Measurements from ENCODE around the gene ASB9.
"Not testable (repeated sequence)": the region's sequence is repeated elsewhere in the genome, so short reads cannot be mapped to it uniquely, and the experiment has no call there.

Gene ASB9

DNA sequence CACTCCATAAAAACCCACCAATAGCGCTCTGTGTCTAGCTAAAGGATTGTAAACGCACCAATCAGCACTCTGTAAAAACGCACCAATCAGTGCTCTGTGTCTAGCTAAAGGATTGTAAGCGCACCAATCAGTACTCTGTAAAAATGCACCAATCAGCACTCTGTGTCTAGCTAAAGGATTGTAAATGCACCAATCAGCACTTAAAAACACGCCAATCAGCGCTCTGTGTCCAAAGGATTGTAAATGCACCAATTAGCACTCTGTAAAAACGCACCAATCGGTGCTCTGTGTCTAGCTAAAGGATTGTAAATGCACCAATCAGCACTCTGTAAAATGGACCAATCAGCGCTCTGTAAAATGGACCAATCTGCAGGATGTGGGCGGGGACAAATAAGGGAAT, 3.4 kb upstream of the ASB9 start:
- not testable (repeated sequence) for H3K4me3 Mint-ChIP-seq; H3K36me3 Mint-ChIP-seq (ENCODE audit: low read depth); H3K9me3 Mint-ChIP-seq; H3K27me3 Mint-ChIP-seq; H3K4me1 Mint-ChIP-seq (ENCODE audit: low read depth); H3K27ac Mint-ChIP-seq

- no peak overlapping the region for H3K4me3 Mint-ChIP-seq
- no peaks in the 10 kb centered on the region for H3K36me3 Mint-ChIP-seq (ENCODE audit: low read depth)
- H3K4me1 Mint-ChIP-seq (ENCODE audit: low read depth) = peaks cover 8% of the 10 kb centered on the region
- H3K9me3 Mint-ChIP-seq = no peaks in the 10 kb centered on the region
- H3K27ac Mint-ChIP-seq = no peak overlapping the region
- H3K27me3 Mint-ChIP-seq = no peaks in the 10 kb centered on the region
Observed at GRCh38 chrX:15271757-15272156, 1.9 kb upstream of the ASB9 start.

GRCh38 chrX:15269120-15269519, 763 bp downstream of the ASB9 start:
- no peak overlapping the region for H3K27ac Mint-ChIP-seq
- H3K27me3 Mint-ChIP-seq = no peaks in the 10 kb centered on the region
- H3K4me3 Mint-ChIP-seq = no peak overlapping the region
- no peaks in the 10 kb centered on the region for H3K9me3 Mint-ChIP-seq
- H3K36me3 Mint-ChIP-seq (ENCODE audit: low read depth) = no peaks in the 10 kb centered on the region
- H3K4me1 Mint-ChIP-seq (ENCODE audit: low read depth) = peaks cover 8% of the 10 kb centered on the region

DNA sequence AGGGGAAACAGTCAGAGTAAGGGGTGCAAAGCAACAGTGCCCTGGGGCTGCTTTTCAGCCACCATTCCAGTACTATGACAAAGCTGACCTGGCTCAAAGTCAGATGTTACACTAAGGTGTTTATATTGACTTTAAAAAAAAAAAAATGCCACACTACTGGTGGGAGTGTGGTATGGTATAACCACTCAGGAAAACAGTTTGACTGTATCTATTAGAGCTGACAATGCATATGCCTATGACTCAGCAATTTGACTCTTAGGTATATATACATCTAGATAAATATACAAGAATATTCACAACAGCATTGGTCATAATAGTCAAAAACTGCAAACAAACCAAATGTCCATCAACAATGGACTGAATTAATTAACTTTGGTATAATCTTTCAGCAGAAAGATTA, 15.0 kb downstream of the ASB9 start:
- H3K9me3 Mint-ChIP-seq = no peaks in the 10 kb centered on the region
- H3K36me3 Mint-ChIP-seq (ENCODE audit: low read depth) = no peaks in the 10 kb centered on the region
- no peaks in the 10 kb centered on the region for H3K4me1 Mint-ChIP-seq (ENCODE audit: low read depth)
- H3K27ac Mint-ChIP-seq = no peak overlapping the region
- H3K4me3 Mint-ChIP-seq = no peak overlapping the region
- H3K27me3 Mint-ChIP-seq = no peaks in the 10 kb centered on the region

- no peak overlapping the region for H3K27ac Mint-ChIP-seq
- H3K27me3 Mint-ChIP-seq = no peaks in the 10 kb centered on the region
- no peaks in the 10 kb centered on the region for H3K9me3 Mint-ChIP-seq
- H3K36me3 Mint-ChIP-seq (ENCODE audit: low read depth) = no peaks in the 10 kb centered on the region
- peaks cover 11% of the 10 kb centered on the region for H3K4me1 Mint-ChIP-seq (ENCODE audit: low read depth)
- H3K4me3 Mint-ChIP-seq = no peak overlapping the region
Observed at GRCh38 chrX:15245896-15246295, 24.0 kb downstream of the ASB9 start.

- no peak overlapping the region for H3K27ac Mint-ChIP-seq
- H3K27me3 Mint-ChIP-seq = no peaks in the 10 kb centered on the region
- no peaks in the 10 kb centered on the region for H3K36me3 Mint-ChIP-seq (ENCODE audit: low read depth)
- H3K4me1 Mint-ChIP-seq (ENCODE audit: low read depth) = peaks cover 11% of the 10 kb centered on the region
- no peak overlapping the region for H3K4me3 Mint-ChIP-seq
- H3K9me3 Mint-ChIP-seq = no peaks in the 10 kb centered on the region
Observed at GRCh38 chrX:15244421-15244820, 25.5 kb downstream of the ASB9 start.

DNA sequence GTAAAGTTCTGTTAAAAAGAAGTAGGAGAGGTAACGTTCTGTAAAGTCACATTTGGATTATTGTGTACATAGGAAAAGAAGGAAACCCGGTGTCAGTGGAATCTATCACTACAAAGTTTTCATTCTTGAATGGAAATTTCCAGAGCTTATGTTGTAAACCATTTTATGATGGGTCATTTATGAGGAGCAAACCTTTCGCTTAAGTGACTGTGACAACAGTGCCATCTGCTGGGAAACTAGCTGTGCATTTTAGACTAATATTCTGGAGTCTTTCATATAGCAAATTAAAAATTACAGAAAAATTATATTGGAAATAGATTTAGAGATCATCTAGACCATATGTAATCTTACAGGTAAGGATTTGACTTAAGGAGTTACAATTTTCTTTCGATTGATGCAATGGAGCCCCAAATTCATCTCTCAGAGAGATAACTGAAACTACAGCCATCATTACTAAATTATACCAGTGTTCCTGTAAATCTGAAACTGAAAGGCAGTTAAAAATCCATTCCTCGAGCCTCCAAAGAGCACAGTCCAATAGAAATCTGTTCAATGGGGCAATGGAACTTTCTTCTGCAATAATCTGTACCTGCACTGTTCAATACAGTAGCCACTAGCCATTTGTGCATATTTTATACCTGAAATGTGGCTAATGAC, 26.9 kb downstream of the ASB9 start:
- Mint-ChIP-seq H3K27ac (no peak overlapping the region), H3K27me3 (no peaks in the 10 kb centered on the region), H3K9me3 (no peaks in the 10 kb centered on the region), H3K4me1 (ENCODE audit: low read depth) (peaks cover 11% of the 10 kb centered on the region), H3K4me3 (no peak overlapping the region), H3K36me3 (ENCODE audit: low read depth) (no peaks in the 10 kb centered on the region)

DNA sequence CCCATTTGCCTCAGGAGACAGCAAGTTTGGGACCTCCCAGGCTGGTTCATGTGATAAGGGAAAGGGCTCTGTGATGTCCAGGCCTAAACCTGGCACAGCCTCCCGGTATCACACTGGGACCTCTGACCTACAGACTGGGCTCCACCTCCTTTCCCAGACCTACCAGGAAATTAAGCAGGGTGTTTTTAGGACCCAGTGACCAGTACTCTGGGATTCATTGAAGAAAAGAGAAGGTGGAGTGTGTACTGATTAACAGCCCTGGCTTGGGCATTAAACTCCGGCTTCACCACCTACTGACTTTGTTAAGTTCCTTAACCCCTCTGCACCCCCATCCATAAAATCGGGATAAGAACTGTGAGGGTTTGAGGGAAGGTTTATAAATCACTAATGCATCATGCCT, 28.6 kb downstream of the ASB9 start:
- Mint-ChIP-seq H3K4me1 (ENCODE audit: low read depth) (peaks cover 5% of the 10 kb centered on the region), H3K9me3 (no peaks in the 10 kb centered on the region), H3K36me3 (ENCODE audit: low read depth) (no peaks in the 10 kb centered on the region), H3K4me3 (no peak overlapping the region), H3K27ac (no peak overlapping the region), H3K27me3 (no peaks in the 10 kb centered on the region)

DNA sequence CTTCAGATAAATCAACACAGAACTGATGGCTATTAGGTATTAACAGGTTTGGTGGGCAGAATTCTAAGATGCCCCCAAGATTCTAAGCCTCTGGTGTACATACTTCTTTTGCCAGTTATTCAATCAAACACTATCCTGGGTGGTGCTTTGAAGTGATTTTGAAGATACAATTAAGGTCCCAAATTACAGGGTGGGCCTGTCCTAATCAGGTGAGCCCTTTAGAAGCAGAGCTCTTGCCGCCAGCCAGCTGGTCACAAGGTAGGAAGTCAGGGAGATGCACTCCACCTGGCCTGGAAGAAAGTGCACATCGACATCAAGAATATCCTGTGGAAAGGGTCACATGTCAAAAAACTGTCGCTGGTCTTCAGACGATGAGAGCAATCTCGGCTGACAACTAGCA, 29.5 kb downstream of the ASB9 start:
- Mint-ChIP-seq H3K36me3 (ENCODE audit: low read depth) (no peaks in the 10 kb centered on the region), H3K27me3 (no peaks in the 10 kb centered on the region), H3K9me3 (no peaks in the 10 kb centered on the region), H3K27ac (no peak overlapping the region), H3K4me3 (no peak overlapping the region), H3K4me1 (ENCODE audit: low read depth) (no peaks in the 10 kb centered on the region)

DNA sequence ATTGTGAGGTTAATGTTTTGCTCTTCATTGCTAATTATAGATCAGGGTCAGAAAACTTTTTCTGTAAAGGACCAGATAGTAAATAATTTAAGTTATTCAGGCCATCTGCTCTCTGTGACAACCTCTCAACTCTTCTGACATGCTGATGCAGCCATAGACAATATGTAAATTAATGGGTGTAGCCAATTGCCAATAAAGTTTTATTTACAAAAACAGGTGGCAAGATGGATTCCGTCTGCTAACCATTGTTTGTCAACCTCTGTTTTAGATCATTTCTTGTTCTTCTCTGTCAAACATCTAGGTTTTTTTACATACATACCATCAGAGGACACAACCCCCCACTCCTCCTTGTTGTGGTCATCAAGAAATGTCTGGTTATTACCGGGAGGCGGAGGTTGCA, 33.7 kb downstream of the ASB9 start:
- Mint-ChIP-seq H3K27me3 (no peaks in the 10 kb centered on the region), H3K9me3 (no peaks in the 10 kb centered on the region), H3K36me3 (ENCODE audit: low read depth) (no peaks in the 10 kb centered on the region), H3K4me1 (ENCODE audit: low read depth) (no peaks in the 10 kb centered on the region), H3K27ac (no peak overlapping the region), H3K4me3 (no peak overlapping the region)

DNA sequence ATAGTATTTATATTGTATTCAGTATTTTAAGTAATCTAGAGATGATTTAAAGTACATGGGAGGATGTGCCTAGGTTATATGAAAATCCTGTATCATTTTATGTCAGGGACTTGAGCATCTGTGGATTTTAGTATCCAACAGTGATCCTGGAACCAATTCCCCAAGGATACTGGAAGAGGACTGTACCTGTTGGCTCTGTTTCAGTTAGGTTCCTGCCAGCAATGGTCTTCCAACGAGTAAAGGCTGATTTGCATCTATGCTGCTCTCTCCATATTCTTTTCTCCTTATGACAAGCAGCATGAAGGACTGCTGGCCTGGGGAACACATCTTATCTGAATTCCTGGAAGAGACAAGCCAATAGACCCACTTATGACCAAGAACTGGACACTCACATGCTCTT, 34.9 kb downstream of the ASB9 start:
- Mint-ChIP-seq H3K4me1 (ENCODE audit: low read depth) (no peaks in the 10 kb centered on the region), H3K36me3 (ENCODE audit: low read depth) (no peaks in the 10 kb centered on the region), H3K9me3 (no peaks in the 10 kb centered on the region), H3K4me3 (no peak overlapping the region), H3K27ac (no peak overlapping the region), H3K27me3 (no peaks in the 10 kb centered on the region)

DNA sequence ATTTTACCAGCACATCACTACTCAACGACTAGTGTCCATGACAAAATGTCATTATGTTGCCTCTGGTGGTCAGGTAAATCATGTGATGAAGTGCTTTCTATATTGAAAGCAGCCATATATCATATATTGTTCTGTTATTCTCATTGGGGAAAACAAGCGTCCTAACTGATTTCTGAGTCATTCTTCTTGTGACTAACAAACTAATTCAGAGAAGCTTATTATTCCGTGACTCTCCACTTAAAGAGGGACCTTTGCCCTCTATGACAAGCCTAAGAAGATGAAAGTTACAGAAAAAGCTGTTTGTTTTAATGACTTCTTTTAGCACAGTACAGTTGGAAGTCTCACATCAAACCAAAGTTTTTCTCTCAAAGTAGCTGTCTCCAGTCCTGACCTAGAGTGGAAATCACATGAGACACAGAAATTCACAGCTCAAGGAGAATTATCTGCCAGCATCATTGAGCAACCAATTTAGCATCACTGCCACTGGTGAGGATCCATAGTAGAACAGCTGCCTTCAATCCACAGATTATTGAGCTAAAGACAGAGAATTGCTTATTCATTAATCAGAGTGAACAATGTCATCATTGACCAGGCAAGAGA, 36.4 kb downstream of the ASB9 start:
- no peak overlapping the region for H3K4me3 Mint-ChIP-seq
- no peak overlapping the region for H3K27ac Mint-ChIP-seq
- H3K36me3 Mint-ChIP-seq (ENCODE audit: low read depth) = no peaks in the 10 kb centered on the region
- no peaks in the 10 kb centered on the region for H3K4me1 Mint-ChIP-seq (ENCODE audit: low read depth)
- no peaks in the 10 kb centered on the region for H3K27me3 Mint-ChIP-seq
- H3K9me3 Mint-ChIP-seq = no peaks in the 10 kb centered on the region

DNA sequence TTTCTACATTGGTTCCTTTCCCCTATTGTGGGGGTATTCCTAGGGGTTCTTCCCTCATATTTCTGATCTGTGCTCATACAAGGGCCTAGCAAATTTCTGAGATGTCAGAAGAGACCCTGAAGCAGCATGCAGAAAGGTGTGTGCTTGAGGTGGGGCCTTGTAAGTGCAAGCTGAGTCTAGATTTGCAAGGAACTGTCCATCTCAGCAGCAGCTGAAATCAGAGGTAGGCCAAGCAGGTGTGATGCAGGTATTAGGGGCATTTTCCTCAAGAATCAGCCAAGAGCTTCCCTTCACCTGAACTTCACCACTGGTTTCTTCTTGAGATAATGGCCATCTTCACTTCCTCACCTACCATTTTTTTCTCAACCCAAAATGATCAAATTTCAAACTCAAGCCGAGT, 45.1 kb downstream of the ASB9 start:
- no peak overlapping the region for H3K27ac Mint-ChIP-seq
- no peaks in the 10 kb centered on the region for H3K9me3 Mint-ChIP-seq
- no peak overlapping the region for H3K4me3 Mint-ChIP-seq
- H3K4me1 Mint-ChIP-seq (ENCODE audit: low read depth) = no peaks in the 10 kb centered on the region
- H3K36me3 Mint-ChIP-seq (ENCODE audit: low read depth) = no peaks in the 10 kb centered on the region
- H3K27me3 Mint-ChIP-seq = no peaks in the 10 kb centered on the region

- Mint-ChIP-seq H3K36me3 (ENCODE audit: low read depth) (no peaks in the 10 kb centered on the region), H3K4me1 (ENCODE audit: low read depth) (no peaks in the 10 kb centered on the region), H3K9me3 (no peaks in the 10 kb centered on the region)
Observed at GRCh38 chrX:15221321-15221720, 48.6 kb downstream of the ASB9 start.

DNA sequence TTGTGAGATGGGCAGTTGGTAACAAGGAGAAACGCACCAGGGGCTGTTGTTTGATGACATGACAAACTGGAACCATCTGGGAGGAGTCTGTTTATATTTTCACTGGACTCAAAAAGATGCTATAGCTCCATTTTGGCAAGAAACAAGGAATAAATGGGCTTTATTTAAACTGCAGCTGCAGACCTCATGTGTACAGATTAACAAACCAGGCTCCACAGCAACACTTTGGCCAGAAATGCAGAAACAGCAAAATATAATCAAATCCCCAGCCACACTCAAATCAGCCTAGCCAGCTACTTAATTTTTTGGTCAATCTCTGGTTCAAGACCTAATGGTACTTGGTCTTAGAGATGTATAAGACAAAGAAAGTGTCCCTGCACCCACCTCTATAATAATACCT, 52.7 kb downstream of the ASB9 start:
- no peaks in the 10 kb centered on the region for H3K4me1 Mint-ChIP-seq (ENCODE audit: low read depth)

More at GRCh38 chrX:15221321-15221720, 48.6 kb downstream of the ASB9 start:
- no peak overlapping the region for H3K4me3 Mint-ChIP-seq
- no peak overlapping the region for H3K27ac Mint-ChIP-seq
- no peaks in the 10 kb centered on the region for H3K27me3 Mint-ChIP-seq

DNA sequence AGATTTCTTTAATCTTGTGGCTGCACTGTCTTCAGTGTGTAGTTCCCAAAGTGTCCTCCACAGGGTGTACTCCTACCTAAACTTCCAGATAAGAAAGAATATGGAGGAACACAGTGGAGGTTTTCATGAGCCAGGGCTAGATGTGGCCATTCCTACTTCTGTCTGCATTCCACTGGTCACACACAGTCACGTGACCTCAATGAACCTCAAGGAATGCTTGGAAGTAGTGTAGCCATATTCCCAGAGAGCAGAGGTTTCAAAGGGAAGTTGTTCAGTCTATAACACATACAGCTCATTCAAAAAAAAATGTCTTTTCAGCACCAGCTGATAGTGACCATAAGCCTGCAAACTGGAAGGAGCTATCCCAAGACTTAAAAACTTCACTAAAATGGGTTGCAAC, 53.6 kb downstream of the ASB9 start:
- H3K9me3 Mint-ChIP-seq = no peaks in the 10 kb centered on the region
- no peak overlapping the region for H3K27ac Mint-ChIP-seq
- H3K27me3 Mint-ChIP-seq = no peaks in the 10 kb centered on the region
- H3K4me1 Mint-ChIP-seq (ENCODE audit: low read depth) = no peaks in the 10 kb centered on the region
- H3K36me3 Mint-ChIP-seq (ENCODE audit: low read depth) = no peaks in the 10 kb centered on the region
- no peak overlapping the region for H3K4me3 Mint-ChIP-seq

More for the DNA sequence above, 52.7 kb downstream of the ASB9 start:
- H3K27ac Mint-ChIP-seq = no peak overlapping the region
- H3K4me3 Mint-ChIP-seq = no peak overlapping the region
- no peaks in the 10 kb centered on the region for H3K9me3 Mint-ChIP-seq
- H3K36me3 Mint-ChIP-seq (ENCODE audit: low read depth) = no peaks in the 10 kb centered on the region
- H3K27me3 Mint-ChIP-seq = no peaks in the 10 kb centered on the region
